SH-SY5Y (cell line): ENCODE results near the gene SERPINA1.

Source experiments
- GATA2 ChIP-seq: IDR thresholded peaks from 2 replicates; pipeline ENCODE4 v1.6.1; 2011; ENCODE audit warnings: mild to moderate bottlenecking, low read depth, low read length
- GATA3 ChIP-seq: IDR thresholded peaks from 2 replicates; pipeline ENCODE4 v1.6.1; 2011; ENCODE audit warnings: low read depth, mild to moderate bottlenecking, low read length, moderate library complexity

DNA sequence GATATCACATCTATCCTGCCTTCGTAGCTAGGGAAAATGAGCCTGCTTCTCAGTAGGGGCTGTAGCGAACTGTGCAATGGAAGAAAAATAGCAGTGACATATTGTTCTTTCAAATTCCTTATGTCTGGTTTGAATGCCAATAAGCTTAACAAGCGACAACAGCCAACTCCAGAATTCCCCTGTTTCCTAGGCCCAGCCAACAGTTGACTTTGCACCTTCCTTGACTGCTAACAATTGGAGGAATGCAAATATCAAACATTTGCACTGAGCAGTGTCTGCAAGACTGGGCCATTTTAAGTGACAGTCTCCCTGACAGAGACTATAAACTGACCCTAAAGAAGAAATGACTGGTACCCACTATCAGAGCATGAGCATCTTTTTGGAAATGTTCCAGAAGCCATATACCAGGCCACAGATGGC, 12.0 kb upstream of the SERPINA1 start:
- TF ChIP-seq GATA3, result no peak
- TF ChIP-seq GATA2, result no peak
